ENCODE data around the gene VEGFD.

The VEGFD gene

DNA sequence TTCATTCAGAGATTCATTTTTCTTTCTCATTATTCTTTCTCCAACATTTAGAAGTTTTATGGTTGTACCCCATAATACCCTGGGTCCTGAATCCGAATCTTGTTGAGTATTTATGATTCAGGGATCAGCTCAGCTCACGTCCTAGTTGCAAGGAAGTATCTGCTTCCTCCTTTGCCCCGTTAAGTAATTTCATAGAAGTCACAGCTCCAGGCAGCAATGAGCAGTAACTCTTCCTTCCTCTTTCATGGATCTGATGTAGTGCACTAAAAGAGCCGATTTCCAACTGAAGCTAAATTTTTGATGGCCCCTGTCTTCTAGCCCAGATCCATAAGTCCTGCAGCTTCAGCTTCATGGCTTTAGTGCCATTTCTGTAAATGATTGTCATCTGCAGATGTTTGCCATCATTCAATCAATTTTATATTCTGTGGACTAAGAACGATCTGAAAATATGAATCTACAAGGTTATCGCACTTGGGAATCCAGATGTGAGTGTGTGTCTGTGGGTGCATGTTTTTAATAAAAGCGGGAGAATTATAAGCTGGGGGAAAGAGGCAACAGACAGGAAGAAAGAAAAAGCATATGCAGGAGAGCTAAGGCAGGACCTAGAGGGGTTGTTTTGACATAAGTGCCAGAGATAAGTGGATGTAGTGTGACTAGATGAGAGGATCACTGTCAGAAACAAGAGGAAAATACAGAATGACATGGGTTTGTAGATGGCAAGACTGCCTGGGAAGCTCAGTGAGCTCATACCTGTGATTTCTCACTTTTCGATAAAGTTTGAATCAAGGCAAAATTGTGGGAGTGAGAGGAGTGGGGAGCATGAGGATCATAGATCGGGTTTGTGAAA, 17.5 kb downstream of the VEGFD start:
- H3K9ac ChIP-seq: no peak overlapping the region
- TF ChIP-seq, protein P1, sequence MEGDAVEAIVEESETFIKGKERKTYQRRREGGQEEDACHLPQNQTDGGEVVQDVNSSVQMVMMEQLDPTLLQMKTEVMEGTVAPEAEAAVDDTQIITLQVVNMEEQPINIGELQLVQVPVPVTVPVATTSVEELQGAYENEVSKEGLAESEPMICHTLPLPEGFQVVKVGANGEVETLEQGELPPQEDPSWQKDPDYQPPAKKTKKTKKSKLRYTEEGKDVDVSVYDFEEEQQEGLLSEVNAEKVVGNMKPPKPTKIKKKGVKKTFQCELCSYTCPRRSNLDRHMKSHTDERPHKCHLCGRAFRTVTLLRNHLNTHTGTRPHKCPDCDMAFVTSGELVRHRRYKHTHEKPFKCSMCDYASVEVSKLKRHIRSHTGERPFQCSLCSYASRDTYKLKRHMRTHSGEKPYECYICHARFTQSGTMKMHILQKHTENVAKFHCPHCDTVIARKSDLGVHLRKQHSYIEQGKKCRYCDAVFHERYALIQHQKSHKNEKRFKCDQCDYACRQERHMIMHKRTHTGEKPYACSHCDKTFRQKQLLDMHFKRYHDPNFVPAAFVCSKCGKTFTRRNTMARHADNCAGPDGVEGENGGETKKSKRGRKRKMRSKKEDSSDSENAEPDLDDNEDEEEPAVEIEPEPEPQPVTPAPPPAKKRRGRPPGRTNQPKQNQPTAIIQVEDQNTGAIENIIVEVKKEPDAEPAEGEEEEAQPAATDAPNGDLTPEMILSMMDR (conservative IDR thresholded peaks at IDR 0.05; ENCODE audit: low read depth, low read length): no peak

DNA sequence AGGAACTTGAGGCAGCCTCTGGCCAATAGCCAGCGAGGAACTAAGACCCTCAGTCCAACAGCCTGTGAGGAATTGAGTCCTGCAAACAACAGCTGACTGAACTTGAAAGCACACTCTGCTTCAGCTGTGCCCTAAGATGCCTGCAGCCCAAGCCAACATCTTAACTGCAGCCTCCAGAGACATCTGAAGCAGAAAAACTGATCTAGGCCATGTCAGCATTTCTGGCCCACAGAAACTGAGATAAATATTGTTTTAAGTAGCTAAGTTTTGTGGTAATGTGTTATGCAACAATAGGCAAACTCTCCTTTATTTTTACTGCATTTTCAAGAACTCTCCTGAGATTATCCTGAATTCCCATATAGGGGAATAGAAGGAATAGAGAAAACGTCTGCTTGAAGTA, 24.5 kb downstream of the VEGFD start:
- Histone ChIP-seq H3K4me1 (ENCODE audit: low read depth, poor library complexity, severe bottlenecking) (peaks cover 4% of the 10 kb centered on the region), H3K9ac (no peak overlapping the region), H4K20me1 (ENCODE audit: insufficient read depth) (no peaks in the 10 kb centered on the region), H3K79me2 (ENCODE audit: insufficient read depth, low read depth) (no peaks in the 10 kb centered on the region), H3K4me3 (IDR thresholded peaks at IDR 0.05; ENCODE audit: insufficient read depth, low read depth, low read length) (no peak overlapping the region), H3K36me3 (ENCODE audit: insufficient read depth) (no peaks in the 10 kb centered on the region), H3K27ac (no peak overlapping the region), H3K4me2 (no peak overlapping the region), H2AFZ (ENCODE audit: low read depth) (no peak overlapping the region), H3K27me3 (ENCODE audit: insufficient read depth, low read depth) (no peaks in the 10 kb centered on the region)
- TF ChIP-seq, protein P1 (conservative IDR thresholded peaks at IDR 0.05; ENCODE audit: low read depth, low read length): no peak

More for the DNA sequence above, 17.5 kb downstream of the VEGFD start:
- no peak overlapping the region for H3K4me3 ChIP-seq (IDR thresholded peaks at IDR 0.05; ENCODE audit: insufficient read depth, low read depth, low read length)
- H3K27me3 ChIP-seq (ENCODE audit: insufficient read depth, low read depth): no peaks in the 10 kb centered on the region
- H3K4me1 ChIP-seq (ENCODE audit: low read depth, poor library complexity, severe bottlenecking): no peaks in the 10 kb centered on the region
- H2AFZ ChIP-seq (ENCODE audit: low read depth): no peak overlapping the region
- H3K36me3 ChIP-seq (ENCODE audit: insufficient read depth): no peaks in the 10 kb centered on the region
- no peak overlapping the region for H3K27ac ChIP-seq
- no peaks in the 10 kb centered on the region for H3K79me2 ChIP-seq (ENCODE audit: insufficient read depth, low read depth)
- no peaks in the 10 kb centered on the region for H4K20me1 ChIP-seq (ENCODE audit: insufficient read depth)
- no peak overlapping the region for H3K4me2 ChIP-seq

DNA sequence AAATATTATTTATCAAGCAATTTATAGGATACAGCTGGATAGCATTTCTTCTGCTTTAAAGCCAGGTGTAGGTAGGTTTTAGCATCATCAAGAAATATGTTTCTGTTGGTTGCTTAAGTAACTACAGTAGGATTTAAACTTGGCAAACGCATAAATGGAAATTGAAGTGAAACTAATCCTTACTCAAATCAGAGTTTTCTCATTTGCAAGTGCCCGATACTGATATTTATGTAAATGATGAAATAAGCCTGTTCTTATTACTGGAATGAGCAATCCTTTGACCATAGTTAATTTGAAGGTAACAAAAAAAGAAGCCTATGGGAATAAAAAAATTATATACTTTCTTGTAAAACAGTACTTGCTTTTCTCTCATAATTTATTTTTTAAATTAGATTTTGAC, 25.7 kb downstream of the VEGFD start:
- Histone ChIP-seq H3K36me3 (ENCODE audit: insufficient read depth) (no peaks in the 10 kb centered on the region), H3K9ac (no peak overlapping the region), H3K27ac (no peak overlapping the region), H3K4me3 (IDR thresholded peaks at IDR 0.05; ENCODE audit: insufficient read depth, low read depth, low read length) (no peak overlapping the region), H4K20me1 (ENCODE audit: insufficient read depth) (no peaks in the 10 kb centered on the region), H3K79me2 (ENCODE audit: insufficient read depth, low read depth) (no peaks in the 10 kb centered on the region), H3K27me3 (ENCODE audit: insufficient read depth, low read depth) (no peaks in the 10 kb centered on the region), H2AFZ (ENCODE audit: low read depth) (no peak overlapping the region), H3K4me2 (no peak overlapping the region), H3K4me1 (ENCODE audit: low read depth, poor library complexity, severe bottlenecking) (peaks cover 4% of the 10 kb centered on the region)
- TF ChIP-seq, protein P1 (conservative IDR thresholded peaks at IDR 0.05; ENCODE audit: low read depth, low read length): no peak

DNA sequence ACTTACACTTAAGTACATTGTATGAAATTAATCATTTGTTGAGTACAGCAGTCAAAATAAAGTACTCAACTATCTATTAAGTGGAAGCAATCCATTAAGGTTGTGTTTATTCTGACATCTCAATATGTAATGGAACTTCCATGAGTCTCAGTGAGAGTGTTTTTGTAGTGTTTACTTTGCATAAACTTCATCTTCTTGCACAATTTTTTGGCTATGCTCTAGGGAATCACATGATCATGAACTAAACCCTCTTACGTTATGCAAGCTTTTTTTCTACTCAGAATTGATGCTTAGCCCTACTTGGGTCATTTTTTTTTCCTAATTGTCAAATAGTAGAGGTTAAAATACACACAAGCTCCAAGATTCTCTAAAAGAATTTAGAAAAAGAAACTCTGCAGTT, 27.8 kb downstream of the VEGFD start:
- Histone ChIP-seq H3K4me3 (IDR thresholded peaks at IDR 0.05; ENCODE audit: insufficient read depth, low read depth, low read length) (no peak overlapping the region), H3K27ac (no peak overlapping the region), H3K79me2 (ENCODE audit: insufficient read depth, low read depth) (no peaks in the 10 kb centered on the region), H4K20me1 (ENCODE audit: insufficient read depth) (no peaks in the 10 kb centered on the region), H3K36me3 (ENCODE audit: insufficient read depth) (no peaks in the 10 kb centered on the region), H3K4me1 (ENCODE audit: low read depth, poor library complexity, severe bottlenecking) (peaks cover 2% of the 10 kb centered on the region), H3K4me2 (no peak overlapping the region), H3K27me3 (ENCODE audit: insufficient read depth, low read depth) (no peaks in the 10 kb centered on the region), H2AFZ (ENCODE audit: low read depth) (no peak overlapping the region), H3K9ac (no peak overlapping the region)
- TF ChIP-seq, protein P1 (conservative IDR thresholded peaks at IDR 0.05; ENCODE audit: low read depth, low read length): no peak

Data from KMS-11 (cell line).